GM18499 (cell line): ENCODE results near the gene PRLH.

Experiments
- ATAC-seq: cut with Tn5 transposase; IDR thresholded peaks from one replicate; pipeline ENCODE4 v1.9.1; 2021; ENCODE audit warnings: moderate number of reproducible peaks; ENCODE audit not compliant: insufficient read depth, unreplicated experiment

The PRLH gene

GRCh38 chr2:237563816-237564215 is 2.6 kb upstream of the PRLH start:
- ATAC-seq, result no peak

DNA sequence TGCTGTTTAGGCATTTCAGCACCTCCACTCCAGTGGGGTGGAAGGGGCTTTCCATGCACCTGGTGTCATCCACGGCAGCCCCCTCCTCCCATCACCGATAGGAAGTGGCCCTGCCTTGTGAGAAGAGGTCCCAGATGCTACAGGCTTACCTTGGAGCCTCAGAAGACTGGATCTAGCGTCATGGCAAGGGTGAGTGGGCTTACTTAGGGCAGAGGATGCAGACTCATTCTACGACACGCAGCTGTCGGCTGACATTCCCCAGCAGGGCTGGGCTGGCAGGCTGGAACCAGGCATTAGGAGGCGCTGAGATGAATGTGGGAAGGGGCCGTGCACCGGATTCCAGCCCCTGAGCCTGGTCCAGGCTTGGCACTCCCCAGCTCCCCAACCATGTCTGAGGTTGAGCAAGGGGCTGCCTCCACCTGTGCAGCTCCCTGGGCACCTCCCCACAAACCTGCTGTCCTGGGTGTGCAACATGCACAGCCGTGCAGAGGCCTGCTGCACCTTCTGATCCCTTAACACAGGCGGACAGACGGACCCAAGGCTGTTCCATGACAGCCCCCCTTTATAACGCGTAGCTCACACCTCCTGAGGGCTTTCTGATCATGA is 1.7 kb upstream of the PRLH start:
- ATAC-seq, result no peak

GRCh38 chr2:237565974-237566373 is 400 bp upstream of the PRLH start:
- ATAC-seq, result no peak

DNA sequence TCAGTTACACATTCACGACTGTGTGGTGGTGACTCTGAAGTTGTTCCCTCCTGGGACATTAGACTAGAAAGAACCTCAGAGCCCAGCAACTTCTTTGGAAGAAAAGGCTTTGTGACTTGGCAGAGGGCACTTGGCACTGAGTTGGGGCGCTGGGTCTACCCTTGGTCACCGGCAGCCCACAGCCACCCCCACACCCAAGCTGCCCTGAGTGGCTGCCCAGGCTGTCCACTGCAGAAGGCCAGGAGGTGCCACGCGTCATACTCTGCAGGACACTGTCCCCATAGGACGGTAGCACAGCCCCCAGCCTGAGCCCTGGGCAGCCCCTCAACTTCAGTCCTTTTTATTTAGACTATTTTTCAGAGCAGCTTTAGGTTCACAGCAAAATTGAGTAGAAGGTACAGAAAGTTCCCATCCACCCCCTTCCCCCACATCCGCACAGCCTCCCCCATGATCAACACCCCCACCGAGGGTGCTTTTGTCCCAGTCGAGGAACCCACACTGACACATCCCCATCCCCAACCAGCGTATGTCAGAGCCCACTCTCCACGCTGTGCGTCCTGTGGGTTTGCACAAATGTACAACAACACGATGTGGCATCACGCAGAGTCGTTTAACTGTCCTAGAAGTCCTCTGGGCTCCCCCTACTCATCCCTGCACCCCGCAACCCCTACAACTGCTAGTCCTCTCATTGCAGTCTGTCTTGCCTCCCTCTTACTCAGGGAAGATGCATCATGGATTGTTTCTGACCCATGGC is 1.1 kb downstream of the PRLH start:
- no peak for ATAC-seq

DNA sequence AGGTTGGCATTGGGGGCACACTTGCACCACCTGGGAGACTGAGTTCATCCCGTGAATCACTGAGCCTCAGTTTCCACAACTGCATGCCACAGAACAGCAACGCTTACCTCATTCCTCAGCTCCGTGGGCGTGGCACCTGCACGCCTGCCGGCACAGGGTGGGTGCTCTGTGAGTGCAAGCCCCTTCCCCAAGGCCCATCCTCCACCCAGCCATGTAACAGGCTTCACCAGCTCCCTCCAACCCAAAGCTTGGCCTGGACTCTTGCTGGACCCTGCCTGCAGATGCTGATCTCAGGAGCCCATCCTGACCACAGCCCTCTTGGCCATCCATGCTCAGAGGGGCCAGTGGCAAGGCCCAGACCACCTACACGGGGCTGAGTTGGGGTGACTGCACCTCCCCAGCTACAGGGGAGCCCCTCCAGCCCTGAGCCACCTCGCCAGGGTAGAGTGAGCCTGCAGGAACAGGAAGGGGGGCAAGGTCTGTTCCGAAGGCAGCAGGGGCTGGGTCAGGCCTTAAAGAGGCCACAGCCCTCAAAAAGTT is 1.8 kb downstream of the PRLH start:
- no peak for ATAC-seq

GRCh38 chr2:237569041-237569440 is 2.7 kb downstream of the PRLH start:
- ATAC-seq, result no peak

- ATAC-seq, result no peak
These were observed 3.5 kb downstream of the PRLH start for GRCh38 chr2:237569896-237570295.

GRCh38 chr2:237570776-237571335 is 4.5 kb downstream of the PRLH start:
- ATAC-seq, result no peak

- ATAC-seq, result no peak
These were observed 5.2 kb downstream of the PRLH start for GRCh38 chr2:237571551-237571950.

DNA sequence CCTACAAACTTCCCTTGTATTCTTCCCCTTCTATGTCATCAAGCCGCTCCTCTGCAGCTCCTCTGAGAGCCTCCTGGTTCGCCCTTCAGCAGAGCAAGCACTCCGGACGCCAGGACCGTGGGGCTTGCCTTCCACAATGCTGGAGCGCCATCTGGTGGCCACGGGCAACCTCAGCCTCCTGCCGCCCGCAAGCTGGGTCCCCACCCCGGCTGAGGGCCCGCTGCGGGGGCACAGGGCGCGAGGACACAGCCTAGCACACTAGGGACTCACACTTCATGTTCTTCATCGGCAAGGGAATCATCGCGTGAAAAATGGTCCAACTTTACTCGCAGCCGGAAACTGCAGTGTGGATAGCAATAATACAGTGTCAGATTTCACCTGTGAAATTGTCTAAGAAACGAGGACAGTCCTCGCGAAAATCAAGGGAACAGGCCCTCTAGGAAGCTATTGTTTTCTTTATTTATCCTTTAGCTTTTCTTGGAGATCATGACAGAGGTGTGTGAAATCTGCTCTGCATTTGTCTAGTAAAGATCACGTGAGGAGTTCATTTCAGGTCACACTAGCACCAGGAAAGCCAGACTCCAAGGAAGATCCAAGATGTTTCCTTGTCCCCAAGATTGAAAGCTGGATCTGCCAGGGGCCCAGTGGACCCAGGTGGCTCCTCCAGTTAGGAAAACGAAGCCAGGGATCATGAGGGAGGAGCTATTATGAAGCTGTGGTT is 5.8 kb downstream of the PRLH start:
- no peak for ATAC-seq

DNA sequence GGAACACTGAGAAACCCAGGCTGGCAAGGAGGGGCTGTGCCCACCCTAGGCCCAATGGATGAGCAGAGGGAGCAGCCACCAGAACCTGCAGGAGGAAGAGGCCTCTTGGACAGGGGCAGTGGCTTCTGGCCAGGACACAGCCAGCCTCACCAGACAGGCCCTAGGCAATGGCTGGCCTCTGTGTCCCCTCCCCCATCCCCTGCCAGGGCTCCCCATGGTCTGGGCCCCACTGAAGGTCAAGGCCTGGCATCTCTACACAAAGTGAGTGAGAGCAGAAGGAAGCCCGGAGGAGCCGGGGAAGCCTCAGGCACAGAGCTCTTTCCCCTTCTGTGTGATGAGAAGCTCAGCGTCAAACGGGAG is 6.3 kb downstream of the PRLH start:
- no peak for ATAC-seq

DNA sequence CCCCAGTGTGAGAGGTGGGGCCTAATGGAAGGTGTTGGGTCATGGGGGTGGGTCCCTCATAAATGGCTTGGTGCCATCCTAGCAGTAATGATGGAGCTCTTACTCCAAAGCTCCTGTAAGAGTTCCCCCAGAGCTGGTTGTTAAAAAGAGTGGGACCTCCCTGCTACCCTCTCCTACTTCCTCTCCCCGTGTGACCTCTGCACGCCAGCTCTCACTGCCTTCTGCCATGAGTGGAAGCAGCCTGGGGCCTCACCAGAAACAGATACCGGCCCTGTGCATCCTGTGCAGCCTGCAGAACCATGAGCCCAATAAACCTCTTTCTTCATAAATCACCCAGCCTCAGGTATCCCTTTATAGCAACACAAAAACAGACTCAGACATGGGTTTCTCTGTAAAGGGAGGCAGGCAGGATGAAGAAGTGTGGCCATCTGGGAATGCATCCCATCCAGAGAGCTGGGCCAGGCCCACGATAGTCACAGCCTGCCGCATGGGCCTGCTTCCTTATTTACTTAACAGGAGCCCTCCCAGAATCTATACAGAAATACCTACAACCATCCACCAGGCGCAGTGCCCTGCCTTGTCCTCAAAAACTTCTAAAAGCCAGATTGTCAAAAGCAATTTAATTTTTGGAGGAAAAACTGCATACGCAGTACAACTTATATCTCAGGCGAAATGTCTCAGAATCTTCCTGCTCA is 7.5 kb downstream of the PRLH start:
- ATAC-seq, result no peak

GRCh38 chr2:237574467-237574866 is 8.1 kb downstream of the PRLH start:
- no peak for ATAC-seq

GRCh38 chr2:237574894-237575868 is 8.8 kb downstream of the PRLH start:
- ATAC-seq, result no peak

DNA sequence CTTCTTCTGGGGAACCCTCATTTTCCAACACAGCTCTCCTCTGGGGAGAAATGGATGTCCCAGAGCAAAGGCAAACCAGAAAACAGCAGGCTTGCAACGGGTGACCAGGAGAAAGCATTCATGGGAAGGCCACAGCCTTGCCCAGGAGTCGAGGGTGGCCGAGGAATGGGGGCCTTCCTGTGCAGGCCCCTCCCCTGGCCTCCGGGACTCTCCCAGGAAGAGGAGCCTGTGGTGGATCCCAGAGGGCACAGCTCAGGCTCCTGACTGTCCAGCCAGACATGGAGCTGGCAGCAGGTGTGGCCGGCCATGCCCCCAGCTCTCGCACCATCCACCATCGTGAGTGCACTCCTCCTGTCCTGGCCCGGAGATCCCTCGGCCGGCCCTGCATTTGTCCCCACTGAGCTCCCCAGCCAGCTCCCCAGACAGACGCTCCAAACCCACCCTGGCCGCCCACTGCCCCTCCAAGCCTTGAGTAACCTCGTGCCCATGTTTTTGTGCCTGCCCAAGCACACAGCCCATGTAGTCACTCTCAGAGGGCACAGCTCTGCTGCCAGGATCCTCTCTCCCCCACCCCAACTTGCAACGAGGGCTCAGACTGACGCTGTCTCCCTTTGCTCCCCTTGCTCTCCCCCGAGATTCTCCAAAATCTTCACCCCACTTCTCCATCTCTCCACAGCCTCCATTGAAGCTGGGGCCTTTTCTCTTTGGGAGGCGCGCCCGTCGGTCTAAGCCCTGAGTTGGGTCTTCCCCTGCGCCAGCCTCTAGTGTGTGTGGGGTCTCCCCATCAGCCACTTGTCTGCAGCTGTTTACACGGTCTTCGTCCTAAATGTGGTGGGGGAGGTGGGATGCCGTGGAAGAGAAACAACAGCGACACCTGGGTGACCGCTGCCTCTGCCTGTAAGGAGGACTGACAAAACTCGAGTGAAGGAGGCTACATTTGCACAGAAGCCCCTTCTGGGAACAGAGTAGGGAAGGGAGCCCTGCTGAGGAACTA is 9.8 kb downstream of the PRLH start:
- no peak for ATAC-seq

GRCh38 chr2:237576974-237577373 is 10.6 kb downstream of the PRLH start:
- no peak for ATAC-seq

DNA sequence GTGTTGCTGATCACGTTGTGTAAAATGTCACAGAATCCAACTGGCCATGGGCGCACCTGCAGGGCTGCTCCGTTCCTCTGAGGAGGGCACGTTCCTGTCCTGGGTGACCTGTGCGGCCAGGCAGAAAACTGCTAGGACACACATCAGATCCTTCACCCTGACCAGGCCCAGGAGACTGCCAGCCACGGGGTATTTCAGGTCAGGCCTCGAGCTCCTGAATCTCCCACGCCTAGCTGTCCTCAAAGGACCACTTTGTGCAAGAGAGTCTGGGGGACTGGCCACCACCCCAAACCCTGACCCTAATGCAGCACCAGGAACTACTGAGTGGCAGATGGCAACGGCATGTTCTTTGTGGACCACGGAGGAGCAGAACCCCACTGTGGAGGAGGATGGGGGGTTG is 11.1 kb downstream of the PRLH start:
- no peak for ATAC-seq
